ENCODE results near the gene MIF4GD.

The MIF4GD gene

GRCh38 chr17:75246404-75246803 lies 24.6 kb downstream of the MIF4GD start:
- Histone ChIP-seq H3K4me1 (ENCODE audit: insufficient read depth, low read length) (no peaks in the 10 kb centered on the region), H3K27me3 (ENCODE audit: insufficient read depth, low read length, poor library complexity) (no peaks in the 10 kb centered on the region), H3K9me3 (ENCODE audit: insufficient read depth, low read length, severe bottlenecking) (no peaks in the 10 kb centered on the region), H3K4me2 (ENCODE audit: insufficient read depth, low read length) (no peak overlapping the region), H3K79me2 (ENCODE audit: insufficient read depth, low read length) (peaks cover 41% of the 10 kb centered on the region), H3K27ac (ENCODE audit: low read length) (no peak overlapping the region), H3K36me3 (ENCODE audit: insufficient read depth, low read length) (peaks cover 60% of the 10 kb centered on the region), H3K9ac (ENCODE audit: low read depth, low read length) (no peak overlapping the region), H3K4me3 (ENCODE audit: low read depth in 1 of 2, low read length in 2 of 2) (no peak overlapping the region), H2AFZ (ENCODE audit: low read depth, low read length) (no peak overlapping the region), H4K20me1 (ENCODE audit: insufficient read depth, low read length) (peaks cover 18% of the 10 kb centered on the region)
- TF ChIP-seq EZH2 (IDR thresholded peaks at IDR 0.05; ENCODE audit: borderline replicate concordance, low read depth, low read length, severe bottlenecking) (no peak), CTCF (IDR thresholded peaks at IDR 0.05; ENCODE audit: borderline replicate concordance, extremely low read depth, low read length, poor library complexity, severe bottlenecking) (no peak)
- no peak for DNase-seq
- no peak for ATAC-seq (ENCODE audit: insufficient read depth, low read depth)

GRCh38 chr17:75245011-75245410 lies 26.0 kb downstream of the MIF4GD start:
- Histone ChIP-seq H3K4me3 (ENCODE audit: low read depth in 1 of 2, low read length in 2 of 2) (no peak overlapping the region), H3K4me2 (ENCODE audit: insufficient read depth, low read length) (no peak overlapping the region), H3K4me1 (ENCODE audit: insufficient read depth, low read length) (no peaks in the 10 kb centered on the region)

GRCh38 chr17:75244133-75244866 lies 26.7 kb downstream of the MIF4GD start:
- Histone ChIP-seq H3K27me3 (ENCODE audit: insufficient read depth, low read length, poor library complexity) (no peaks in the 10 kb centered on the region), H2AFZ (ENCODE audit: low read depth, low read length) (no peak overlapping the region), H3K79me2 (ENCODE audit: insufficient read depth, low read length) (peaks cover 21% of the 10 kb centered on the region), H4K20me1 (ENCODE audit: insufficient read depth, low read length) (peaks cover 14% of the 10 kb centered on the region), H3K4me2 (ENCODE audit: insufficient read depth, low read length) (no peak overlapping the region), H3K4me1 (ENCODE audit: insufficient read depth, low read length) (no peaks in the 10 kb centered on the region), H3K9ac (ENCODE audit: low read depth, low read length) (no peak overlapping the region), H3K36me3 (ENCODE audit: insufficient read depth, low read length) (peaks cover 81% of the 10 kb centered on the region), H3K27ac (ENCODE audit: low read length) (no peak overlapping the region), H3K9me3 (ENCODE audit: insufficient read depth, low read length, severe bottlenecking) (no peaks in the 10 kb centered on the region), H3K4me3 (ENCODE audit: low read depth in 1 of 2, low read length in 2 of 2) (no peak overlapping the region)
- ATAC-seq (ENCODE audit: insufficient read depth, low read depth) (no peak), DNase-seq (no peak)
- TF ChIP-seq EZH2 (IDR thresholded peaks at IDR 0.05; ENCODE audit: borderline replicate concordance, low read depth, low read length, severe bottlenecking) (no peak), CTCF (IDR thresholded peaks at IDR 0.05; ENCODE audit: borderline replicate concordance, extremely low read depth, low read length, poor library complexity, severe bottlenecking) (no peak)

More at GRCh38 chr17:75245011-75245410, 26.0 kb downstream of the MIF4GD start:
- Histone ChIP-seq H3K9me3 (ENCODE audit: insufficient read depth, low read length, severe bottlenecking) (no peaks in the 10 kb centered on the region), H3K9ac (ENCODE audit: low read depth, low read length) (no peak overlapping the region), H2AFZ (ENCODE audit: low read depth, low read length) (no peak overlapping the region), H3K79me2 (ENCODE audit: insufficient read depth, low read length) (peaks cover 28% of the 10 kb centered on the region), H3K27me3 (ENCODE audit: insufficient read depth, low read length, poor library complexity) (no peaks in the 10 kb centered on the region), H3K36me3 (ENCODE audit: insufficient read depth, low read length) (peaks cover 74% of the 10 kb centered on the region), H3K27ac (ENCODE audit: low read length) (no peak overlapping the region), H4K20me1 (ENCODE audit: insufficient read depth, low read length) (peaks cover 14% of the 10 kb centered on the region)
- DNase-seq (no peak), ATAC-seq (ENCODE audit: insufficient read depth, low read depth) (no peak)
- no peak for TF ChIP-seq EZH2 (IDR thresholded peaks at IDR 0.05; ENCODE audit: borderline replicate concordance, low read depth, low read length, severe bottlenecking)
- no peak for TF ChIP-seq CTCF (IDR thresholded peaks at IDR 0.05; ENCODE audit: borderline replicate concordance, extremely low read depth, low read length, poor library complexity, severe bottlenecking)
